ENCODE results near the gene CERS1.
"Not testable (repeated sequence)": the region's sequence is repeated elsewhere in the genome, so short reads cannot be mapped to it uniquely, and the experiment has no call there.

CERS1 gene

DNA sequence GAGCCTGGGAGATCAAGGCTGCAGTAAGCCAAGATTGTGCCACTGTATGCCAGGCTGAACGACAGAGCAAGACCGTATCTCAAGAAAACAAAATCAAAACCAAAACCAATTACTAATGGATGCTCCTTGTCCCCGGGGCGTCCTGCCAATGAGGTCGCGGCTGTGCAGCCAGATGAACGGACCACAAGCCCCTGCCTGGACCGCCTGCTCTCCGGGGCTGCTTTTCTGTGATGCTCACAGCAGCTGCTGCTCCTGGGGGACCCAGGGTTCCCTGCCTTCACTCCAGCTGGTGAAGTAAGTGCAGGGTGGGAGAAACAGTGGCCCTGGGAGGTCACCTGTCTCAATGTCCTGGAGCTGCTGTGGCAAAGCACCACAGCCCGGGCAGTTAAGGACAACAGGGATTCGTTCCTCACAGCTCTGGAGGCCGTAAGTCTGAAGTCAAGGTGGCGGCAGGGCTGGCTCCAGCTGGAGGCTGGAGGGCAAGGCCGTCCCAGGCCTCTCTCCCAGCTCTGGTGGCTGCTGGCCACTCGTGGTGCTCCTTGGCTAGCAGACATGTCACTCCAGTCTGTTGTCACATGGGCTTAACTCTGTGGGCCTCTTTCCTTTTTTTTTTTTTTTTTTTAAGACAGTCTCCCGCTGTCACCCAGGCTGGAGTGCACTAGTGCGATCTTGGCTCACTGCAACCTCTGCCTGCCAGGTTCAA is 13.1 kb upstream of the CERS1 start:
- DNase-seq (ENCODE audit: insufficient read length, low spot score) (no peak), FAIRE-seq (no peak)
- no peak for TF ChIP-seq POLR2A (IDR thresholded peaks at IDR 0.05; ENCODE audit: low read depth, low read length)

DNA sequence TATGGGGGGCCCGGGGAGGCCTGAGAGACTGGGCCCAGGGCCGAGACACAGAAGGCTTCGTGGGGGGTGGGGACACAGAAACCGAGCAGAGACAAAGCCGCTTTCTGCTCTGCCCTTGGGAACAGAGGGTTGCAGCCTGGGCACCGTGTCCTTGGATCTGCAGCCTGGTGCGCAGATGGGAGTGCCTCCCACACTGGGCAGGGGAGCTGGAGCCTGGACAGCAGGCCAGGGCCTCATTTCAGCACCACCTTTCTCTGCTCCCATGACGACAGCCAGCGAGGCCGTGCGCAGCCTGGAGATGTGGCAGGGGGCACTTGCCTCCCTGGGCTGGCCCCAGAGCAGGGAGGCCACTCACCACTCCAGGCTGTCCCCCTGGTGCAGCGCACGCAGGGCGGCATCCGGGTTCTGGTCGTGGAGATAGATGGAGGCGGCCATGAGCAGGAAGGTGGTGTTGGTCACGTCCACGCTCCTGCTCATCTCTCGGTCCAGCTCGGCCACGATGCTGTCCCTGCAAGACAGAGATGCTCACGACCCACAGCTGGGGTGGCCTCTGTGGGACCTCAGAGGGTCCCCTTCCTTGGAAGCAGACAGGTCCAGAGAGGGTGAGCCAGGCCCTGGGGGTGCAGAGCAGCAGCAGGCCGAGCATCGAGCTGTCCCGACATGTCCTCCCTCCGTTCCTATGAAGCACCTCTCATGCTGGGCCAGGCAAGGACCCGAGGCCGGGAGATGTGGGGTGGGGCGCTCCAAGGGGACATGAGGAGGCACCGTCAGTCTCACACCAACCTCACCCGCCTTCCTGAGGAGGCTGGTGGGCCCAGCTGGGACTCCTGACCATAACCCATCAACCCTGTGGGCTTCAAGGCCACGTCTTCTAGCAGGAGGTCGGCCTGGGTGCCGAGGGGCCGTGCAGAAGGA is 10.9 kb upstream of the CERS1 start:
- no peak for FAIRE-seq
- no peak for DNase-seq (ENCODE audit: insufficient read length, low spot score)
- no peak for TF ChIP-seq POLR2A (IDR thresholded peaks at IDR 0.05; ENCODE audit: low read depth, low read length)

DNA sequence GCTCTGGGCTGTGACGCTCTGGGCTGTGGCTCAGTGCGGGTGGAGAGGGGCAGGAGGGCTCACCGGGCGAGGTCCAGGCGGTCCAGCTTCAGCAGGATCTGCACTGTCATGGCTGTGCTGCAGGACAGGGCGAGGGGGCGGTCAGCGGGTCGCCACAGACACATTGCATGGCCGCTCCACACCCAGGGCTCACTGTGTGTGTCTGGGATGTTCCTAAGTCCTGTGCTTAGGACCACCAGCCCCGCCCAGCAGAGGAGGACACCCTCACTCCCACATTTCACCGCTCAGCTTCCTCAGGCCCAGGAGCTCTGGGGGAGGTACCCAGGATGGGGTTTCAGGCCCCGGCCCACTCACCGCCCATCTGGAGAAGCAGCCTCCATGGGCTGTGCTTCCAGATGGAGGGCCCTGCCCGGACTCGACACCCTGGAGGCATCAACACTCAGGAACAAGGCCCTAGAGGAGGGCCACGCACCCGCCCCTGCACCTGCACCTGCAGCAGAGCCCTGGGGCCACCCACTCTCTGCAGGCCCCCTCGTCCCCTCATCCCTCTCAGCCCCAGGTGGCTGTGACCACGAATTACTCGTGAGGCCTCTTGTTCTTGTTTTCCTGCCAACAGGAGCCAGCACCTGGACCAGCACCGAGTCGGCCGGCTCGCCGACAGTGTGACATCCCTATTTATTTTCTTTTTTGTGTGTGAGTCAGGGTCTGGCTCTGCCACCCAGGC is 9.7 kb upstream of the CERS1 start:
- FAIRE-seq (no peak), DNase-seq (ENCODE audit: insufficient read length, low spot score) (no peak)
- no peak for TF ChIP-seq POLR2A (IDR thresholded peaks at IDR 0.05; ENCODE audit: low read depth, low read length)

DNA sequence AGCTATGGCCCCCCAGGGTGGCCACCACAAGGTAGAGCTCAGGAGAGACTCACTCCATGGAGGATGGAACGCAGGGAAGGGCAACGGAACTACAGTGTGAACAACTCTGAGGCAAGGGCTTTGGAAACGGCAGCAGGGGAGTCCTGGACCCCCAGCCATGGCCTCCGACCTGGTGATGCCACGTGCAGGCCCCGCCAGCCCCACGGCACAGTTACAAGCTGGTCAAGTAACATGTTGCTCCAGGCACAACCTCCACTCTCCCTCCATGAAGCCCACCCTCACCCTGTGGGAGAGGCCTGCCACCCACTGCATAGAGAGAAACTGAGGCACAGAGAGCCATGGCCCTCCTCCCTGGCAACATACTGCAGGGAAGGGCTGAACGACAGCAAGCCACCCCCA is 9.1 kb upstream of the CERS1 start:
- DNase-seq (ENCODE audit: insufficient read length, low spot score) (no peak), FAIRE-seq (no peak)
- no peak for TF ChIP-seq POLR2A (IDR thresholded peaks at IDR 0.05; ENCODE audit: low read depth, low read length)

DNA sequence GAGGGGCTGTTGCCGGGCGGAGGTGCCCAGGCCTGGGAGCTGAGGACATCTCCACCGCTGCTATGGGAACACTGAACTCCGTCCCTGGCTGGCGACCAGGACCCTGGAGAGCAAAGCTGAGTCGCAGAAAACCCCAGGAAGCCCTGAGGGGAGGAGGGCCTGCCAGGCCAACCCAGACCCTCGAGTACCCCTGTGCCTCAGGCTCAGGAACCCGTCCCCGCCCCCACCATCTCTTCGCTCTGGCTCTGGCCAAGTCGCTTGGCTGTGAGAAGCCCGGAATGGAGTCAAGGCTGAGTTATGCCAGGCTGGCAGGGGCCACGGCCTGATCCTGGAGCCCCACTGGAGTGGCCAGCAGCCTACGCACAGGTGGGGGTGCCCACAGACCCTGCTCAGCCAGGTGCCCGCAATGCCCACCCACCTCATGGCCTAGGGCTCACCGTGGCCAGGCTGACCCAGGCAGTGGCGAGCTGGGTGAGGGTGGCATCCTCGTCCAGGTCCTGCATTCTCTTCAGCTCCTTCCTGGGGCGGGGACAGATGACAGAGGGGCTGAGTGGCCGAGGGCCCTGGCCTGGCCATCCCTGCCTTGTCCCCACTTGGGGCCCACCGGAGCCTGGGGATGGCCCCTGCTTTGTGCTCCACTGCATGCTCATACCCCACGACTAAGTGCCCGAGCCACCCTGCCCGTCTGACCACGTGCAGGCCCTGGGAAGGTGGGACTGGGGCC is 8.5 kb upstream of the CERS1 start:
- FAIRE-seq, result no peak
- TF ChIP-seq POLR2A (IDR thresholded peaks at IDR 0.05; ENCODE audit: low read depth, low read length), result no peak
- no peak for DNase-seq (ENCODE audit: insufficient read length, low spot score)

DNA sequence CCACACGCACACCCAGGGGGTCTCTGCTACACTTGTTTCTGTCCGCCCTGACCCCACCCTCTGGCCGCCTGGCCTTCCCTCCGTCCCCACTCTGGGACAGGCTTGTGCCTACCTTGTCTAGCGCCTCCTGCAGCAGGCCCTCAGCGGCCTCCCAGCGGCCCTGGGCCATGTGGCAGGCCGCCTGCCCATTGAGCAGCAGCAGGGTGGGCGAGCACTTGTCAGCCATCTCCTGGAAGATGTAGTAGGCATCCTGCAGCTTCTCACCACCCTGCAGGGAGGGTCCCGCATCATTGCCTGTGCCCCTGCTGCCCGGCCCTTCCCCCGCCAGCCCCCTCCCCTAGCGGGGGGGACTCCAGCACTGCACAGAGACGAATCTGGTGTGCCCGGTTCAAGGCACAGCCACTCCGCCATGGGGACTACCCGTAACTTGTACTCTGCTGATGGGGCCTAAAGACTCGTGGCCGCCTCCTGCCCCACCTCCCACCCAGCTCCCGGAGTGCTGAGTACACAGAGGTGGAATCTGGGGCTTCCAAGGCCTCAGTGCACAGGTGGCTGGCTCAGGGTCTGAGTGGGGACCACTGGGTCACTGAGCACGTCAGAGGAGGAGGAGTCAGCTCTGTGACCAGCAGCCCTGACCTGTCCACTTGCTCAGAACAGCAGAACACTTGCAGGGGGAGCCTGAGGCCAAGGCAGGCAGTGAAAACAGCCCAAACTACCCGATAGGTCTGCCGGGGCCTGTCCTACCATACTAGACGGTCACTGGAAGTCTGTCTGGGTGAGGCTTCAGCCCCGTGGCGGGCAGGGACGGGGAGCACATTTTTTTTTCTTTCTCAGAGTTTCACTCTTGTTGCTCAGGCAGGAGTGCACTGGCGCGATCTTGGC is 7.4 kb upstream of the CERS1 start:
- no peak for DNase-seq (ENCODE audit: insufficient read length, low spot score)
- no peak for TF ChIP-seq POLR2A (IDR thresholded peaks at IDR 0.05; ENCODE audit: low read depth, low read length)
- no peak for FAIRE-seq

DNA sequence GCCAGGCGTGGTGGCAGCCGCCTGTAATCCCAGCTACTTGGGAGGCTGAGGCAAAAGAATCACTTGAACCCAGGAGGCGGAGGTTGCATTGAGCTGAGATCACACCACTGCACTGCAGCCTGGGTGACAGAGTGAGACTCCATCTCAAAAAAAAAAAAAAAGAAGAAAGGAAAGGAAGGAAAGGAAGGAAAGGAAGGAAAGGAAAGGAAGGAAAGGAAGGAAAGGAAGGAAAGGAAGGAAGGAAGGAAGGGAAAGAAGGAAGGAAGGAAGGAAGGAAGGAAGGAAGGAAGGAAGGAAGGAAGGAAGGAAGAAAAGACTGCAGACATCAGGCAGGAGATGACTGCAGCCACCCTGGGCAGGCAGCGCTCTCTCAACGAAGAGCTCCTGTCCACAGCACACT is 6.6 kb upstream of the CERS1 start:
- not testable (repeated sequence) for FAIRE-seq; DNase-seq (ENCODE audit: insufficient read length, low spot score)

DNA sequence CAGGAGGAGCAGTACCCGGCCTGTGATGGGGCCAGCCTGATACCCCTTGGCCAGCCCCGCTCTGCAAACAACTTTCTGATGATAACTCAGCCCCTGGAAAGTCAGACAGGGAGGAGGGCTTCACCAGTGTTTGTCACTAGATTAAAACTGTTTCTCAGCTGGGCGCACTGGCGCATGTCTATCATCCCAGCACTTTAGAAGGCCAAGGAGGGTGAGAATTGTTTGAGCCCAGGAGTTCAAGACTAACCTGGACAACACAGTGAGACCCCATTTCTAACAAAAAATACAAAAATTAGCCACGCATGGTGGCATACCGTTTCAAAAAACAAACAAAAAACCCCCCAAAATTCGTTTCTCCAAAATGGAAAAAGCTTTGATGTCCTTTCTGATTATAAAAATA is 5.5 kb upstream of the CERS1 start:
- no peak for TF ChIP-seq POLR2A (IDR thresholded peaks at IDR 0.05; ENCODE audit: low read depth, low read length)
- no peak for DNase-seq (ENCODE audit: insufficient read length, low spot score)
- no peak for FAIRE-seq

DNA sequence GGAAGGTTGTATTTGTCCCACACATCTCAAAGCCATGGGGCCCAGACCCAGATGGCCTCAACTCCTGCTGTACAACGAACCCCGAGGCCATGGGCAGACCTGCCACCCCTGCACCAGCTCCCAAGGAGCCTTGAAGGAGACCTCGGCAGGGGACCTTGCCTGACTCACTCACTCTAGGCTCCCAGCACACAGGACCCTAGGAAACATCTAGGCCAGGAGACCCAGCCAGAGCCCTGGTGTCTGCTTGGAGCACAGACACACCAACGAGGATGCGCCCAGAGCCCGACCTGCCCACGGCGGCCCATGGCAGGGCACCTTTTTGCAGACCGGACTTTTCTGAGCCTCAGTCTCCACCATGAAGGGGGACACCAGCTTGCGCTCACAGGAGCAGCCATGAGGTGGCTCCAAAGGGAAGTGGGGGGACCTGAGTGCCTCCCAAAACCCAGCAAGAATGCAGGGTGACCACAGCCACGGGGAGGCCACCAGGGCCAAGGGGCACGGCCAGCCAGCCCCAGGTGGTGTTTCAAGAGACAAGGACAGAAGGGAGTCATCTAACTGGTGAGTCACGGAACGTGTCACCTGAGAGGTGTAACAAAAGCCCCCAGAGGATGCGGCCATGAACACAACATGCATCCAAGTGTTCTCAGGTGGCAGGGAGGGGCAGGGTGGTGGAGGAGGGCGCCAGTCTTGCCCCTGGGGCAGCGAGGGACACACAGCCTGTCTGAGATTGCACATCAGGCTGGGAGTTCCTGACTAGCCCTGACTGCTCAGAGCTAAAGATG is 4.9 kb upstream of the CERS1 start:
- FAIRE-seq, result no peak
- no peak for DNase-seq (ENCODE audit: insufficient read length, low spot score)
- TF ChIP-seq POLR2A (IDR thresholded peaks at IDR 0.05; ENCODE audit: low read depth, low read length), result no peak

DNA sequence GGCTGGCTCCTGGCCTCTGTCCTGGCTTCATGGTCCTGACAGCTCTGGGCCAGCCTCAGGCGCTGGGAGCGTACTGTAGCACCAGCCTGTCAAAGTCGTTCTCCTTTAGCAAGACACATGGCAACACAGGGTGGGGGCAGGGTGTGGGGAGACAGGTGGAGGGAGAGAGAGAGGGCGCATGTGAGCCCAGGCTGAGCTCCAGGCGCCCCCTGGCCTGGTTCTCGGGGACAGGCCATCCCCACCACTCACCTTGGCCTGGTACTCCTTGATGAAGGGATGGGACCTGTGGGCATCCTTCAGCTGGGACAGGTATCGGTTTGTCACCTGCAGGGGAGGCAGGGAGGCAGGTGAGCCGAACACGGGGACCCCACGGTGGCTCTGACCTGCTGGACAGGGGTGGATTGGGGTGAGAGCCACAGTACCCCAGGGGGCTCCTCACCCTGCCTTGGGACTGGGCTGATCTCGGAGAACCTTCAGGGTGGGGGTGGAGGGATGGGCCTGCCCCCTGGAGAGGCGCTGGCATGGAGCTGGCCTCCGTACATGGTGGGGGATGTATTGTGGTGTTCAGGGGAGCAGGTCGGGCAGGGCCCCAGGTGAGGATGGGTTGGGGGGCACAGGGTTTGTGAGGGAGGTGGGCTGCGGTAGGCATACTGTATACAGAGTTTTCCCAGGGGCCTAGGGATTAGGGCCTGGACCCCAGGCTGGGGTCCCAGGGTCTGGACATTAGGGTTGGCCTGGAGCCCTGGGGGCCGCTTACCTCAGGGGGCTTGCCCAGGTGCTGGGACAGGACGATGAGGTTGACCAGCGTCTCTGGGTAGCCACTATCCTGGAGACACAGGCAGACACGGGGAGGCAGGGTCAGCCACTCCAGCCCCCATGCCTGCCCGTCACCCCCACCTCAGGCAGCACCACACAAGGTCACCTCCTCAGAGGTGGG is 3.9 kb upstream of the CERS1 start:
- no peak for TF ChIP-seq POLR2A (IDR thresholded peaks at IDR 0.05; ENCODE audit: low read depth, low read length)
- FAIRE-seq, result no peak
- DNase-seq (ENCODE audit: insufficient read length, low spot score), result no peak

Data from H54 (cell line).